A673 (cell line): ENCODE results near the gene CKMT2. TPM values are rescaled to one million over a fixed set of nuclear protein-coding genes. Genes with fewer than 3 reads are reported as not detected.

Experiments
- BruUV-seq: library from RNA; stranded (reverse); fragments of 400-500 nt; replicated peaks from 2 replicates; lab custom pipeline; 2021; lab: Mats Ljungman, UMichigan
- CTCF ChIA-PET: fragments of 300-600 bp; sonication (Branson Sonifier 250); formaldehyde crosslinking; loops from one replicate; lab custom pipeline; 2022; ENCODE audit warnings: antibody characterized with exemption; lab: Charles Lee
- POLR2A ChIA-PET: fragments of 300-600 bp; sonication (Branson Sonifier 250); formaldehyde crosslinking; loops from one replicate; lab custom pipeline; 2022; ENCODE audit warnings: antibody characterized with exemption; ENCODE audit not compliant: low non-redundant PET; lab: Charles Lee
- DNase-seq: peaks from one replicate; pipeline ENCODE4 v3.0.0-alpha.2; 2015; ENCODE audit warnings: low spot score
- H3K27ac ChIP-seq: fragments of 200-600 bp; sonication (generic); 2 replicates; pipeline ENCODE4 v1.5.1; 2016; ENCODE audit warnings: mixed run types, low read depth, mild to moderate bottlenecking, mixed read lengths, antibody characterized with exemption, low read length; ENCODE audit not compliant: poor library complexity, severe bottlenecking
- H3K27me3 ChIP-seq: fragments of 200-600 bp; sonication (generic); replicated peaks from 2 replicates; pipeline ENCODE4 v1.6.1; 2017; ENCODE audit warnings: mixed run types, low read depth, mild to moderate bottlenecking, mixed read lengths, antibody characterized with exemption, low read length; ENCODE audit not compliant: insufficient read depth, poor library complexity
- H3K36me3 ChIP-seq: fragments of 200-600 bp; sonication (generic); 2 replicates; pipeline ENCODE4 v1.6.1; 2016; ENCODE audit warnings: mixed run types, mild to moderate bottlenecking, mixed read lengths, antibody characterized with exemption, low read length; ENCODE audit not compliant: insufficient read depth, poor library complexity, severe bottlenecking
- H3K4me1 ChIP-seq: fragments of 200-600 bp; sonication (generic); 2 replicates; pipeline ENCODE4 v1.6.1; 2017; ENCODE audit warnings: mixed run types, mild to moderate bottlenecking, mixed read lengths, antibody characterized with exemption, low read length; ENCODE audit not compliant: insufficient read depth, poor library complexity, severe bottlenecking
- H3K4me3 ChIP-seq: fragments of 200-600 bp; sonication (generic); 2 replicates; pipeline ENCODE4 v1.5.1; 2016; ENCODE audit warnings: low read depth, mixed run types, mild to moderate bottlenecking, mixed read lengths, low read length; ENCODE audit not compliant: poor library complexity, severe bottlenecking
- H3K9me3 ChIP-seq: fragments of 200-600 bp; sonication (generic); 2 replicates; pipeline ENCODE4 v1.6.1; 2016; ENCODE audit warnings: mixed run types, low read depth, mild to moderate bottlenecking, mixed read lengths, antibody characterized with exemption, low read length; ENCODE audit not compliant: poor library complexity, severe bottlenecking
- EZH2 ChIP-seq: fragments of 200-600 bp; sonication (generic); IDR thresholded peaks from 2 replicates; pipeline ENCODE4 v1.6.1; 2017; ENCODE audit warnings: borderline replicate concordance, low read depth, mild to moderate bottlenecking, mixed read lengths, antibody characterized with exemption, low read length; ENCODE audit not compliant: poor library complexity, severe bottlenecking
- intact Hi-C: fragments of 100-400 bp; cut with micrococcal nuclease; formaldehyde crosslinking; loops from one replicate; pipeline ENCODE4 v1.10.0; 2022; ENCODE audit not compliant: unreplicated experiment
- total RNA-seq: library from RNA; stranded (reverse); gene quantifications from 2 replicates; pipeline ENCODE4 v1.2.3, GENCODE V29; 2021
- TF ChIP-seq, protein P1 (sequence below): fragments of 300-800, 200-600 bp; sonication (generic); conservative IDR thresholded peaks from 2 replicates; pipeline ENCODE4 v1.5.1; 2017; ENCODE audit warnings: low read depth, mild to moderate bottlenecking, antibody characterized with exemption, low read length, moderate library complexity, mixed read lengths

The CKMT2 gene
- total RNA-seq, 1 experiment from 2014 or later, result not detected

DNA sequence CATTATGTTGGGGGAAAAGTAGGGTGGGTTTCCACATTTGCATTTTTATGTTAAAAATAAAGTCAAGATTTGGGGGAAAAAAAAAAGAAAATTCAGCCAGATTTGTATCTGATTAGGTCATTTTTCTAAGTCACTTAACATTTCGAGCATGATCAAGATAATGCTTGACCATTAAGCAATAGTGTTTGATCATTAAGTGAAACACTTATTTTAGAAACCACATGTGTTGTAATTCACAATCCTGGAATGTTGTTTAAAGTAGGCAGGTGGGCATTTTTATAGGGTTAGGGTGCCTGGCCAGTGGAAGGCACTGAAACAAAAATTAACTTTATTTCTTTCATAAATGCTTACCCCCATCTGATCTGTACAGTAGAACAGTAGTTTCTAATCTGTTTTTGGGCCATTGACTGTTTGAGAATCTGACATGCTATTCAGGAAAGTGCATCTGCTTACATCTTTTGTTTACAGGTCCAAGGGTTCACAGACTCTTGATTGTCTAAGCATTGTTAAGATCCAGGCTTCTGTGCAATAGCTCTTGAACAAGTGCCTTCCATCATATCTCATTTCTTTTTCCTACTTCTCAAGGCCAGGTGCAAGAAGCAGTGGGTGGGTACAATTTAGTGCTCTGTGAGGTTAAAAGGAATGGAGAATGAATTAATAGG is 77.4 kb downstream of the CKMT2 start:
- no peaks in the 10 kb centered on the region for H3K36me3 ChIP-seq
- no peak for DNase-seq
- no TSS peak for BruUV-seq
- H3K9me3 ChIP-seq, result no peaks in the 10 kb centered on the region
- ChIA-PET CTCF (no interaction called here), POLR2A (no interaction called here)
- TF ChIP-seq, protein P1, sequence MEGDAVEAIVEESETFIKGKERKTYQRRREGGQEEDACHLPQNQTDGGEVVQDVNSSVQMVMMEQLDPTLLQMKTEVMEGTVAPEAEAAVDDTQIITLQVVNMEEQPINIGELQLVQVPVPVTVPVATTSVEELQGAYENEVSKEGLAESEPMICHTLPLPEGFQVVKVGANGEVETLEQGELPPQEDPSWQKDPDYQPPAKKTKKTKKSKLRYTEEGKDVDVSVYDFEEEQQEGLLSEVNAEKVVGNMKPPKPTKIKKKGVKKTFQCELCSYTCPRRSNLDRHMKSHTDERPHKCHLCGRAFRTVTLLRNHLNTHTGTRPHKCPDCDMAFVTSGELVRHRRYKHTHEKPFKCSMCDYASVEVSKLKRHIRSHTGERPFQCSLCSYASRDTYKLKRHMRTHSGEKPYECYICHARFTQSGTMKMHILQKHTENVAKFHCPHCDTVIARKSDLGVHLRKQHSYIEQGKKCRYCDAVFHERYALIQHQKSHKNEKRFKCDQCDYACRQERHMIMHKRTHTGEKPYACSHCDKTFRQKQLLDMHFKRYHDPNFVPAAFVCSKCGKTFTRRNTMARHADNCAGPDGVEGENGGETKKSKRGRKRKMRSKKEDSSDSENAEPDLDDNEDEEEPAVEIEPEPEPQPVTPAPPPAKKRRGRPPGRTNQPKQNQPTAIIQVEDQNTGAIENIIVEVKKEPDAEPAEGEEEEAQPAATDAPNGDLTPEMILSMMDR, result no peak
- TF ChIP-seq EZH2, result no peak
- H3K4me1 ChIP-seq, result no peaks in the 10 kb centered on the region
- intact Hi-C loops, result no loop called here
- no peak overlapping the region for H3K4me3 ChIP-seq
- H3K27me3 ChIP-seq, result no peaks in the 10 kb centered on the region
- H3K27ac ChIP-seq, result no peak overlapping the region

GRCh38 chr5:81313278-81313677 is 80.2 kb downstream of the CKMT2 start:
- intact Hi-C loops, result no loop called here
- H3K27ac ChIP-seq, result no peak overlapping the region
- no peak overlapping the region for H3K4me3 ChIP-seq
- ChIA-PET POLR2A (no interaction called here), CTCF (no interaction called here)
- BruUV-seq, result no TSS peak
- H3K27me3 ChIP-seq, result no peaks in the 10 kb centered on the region
- TF ChIP-seq, protein P1, result no peak
- no peak for TF ChIP-seq EZH2
- DNase-seq, result no peak
- no peaks in the 10 kb centered on the region for H3K9me3 ChIP-seq
- no peaks in the 10 kb centered on the region for H3K4me1 ChIP-seq
- no peaks in the 10 kb centered on the region for H3K36me3 ChIP-seq

DNA sequence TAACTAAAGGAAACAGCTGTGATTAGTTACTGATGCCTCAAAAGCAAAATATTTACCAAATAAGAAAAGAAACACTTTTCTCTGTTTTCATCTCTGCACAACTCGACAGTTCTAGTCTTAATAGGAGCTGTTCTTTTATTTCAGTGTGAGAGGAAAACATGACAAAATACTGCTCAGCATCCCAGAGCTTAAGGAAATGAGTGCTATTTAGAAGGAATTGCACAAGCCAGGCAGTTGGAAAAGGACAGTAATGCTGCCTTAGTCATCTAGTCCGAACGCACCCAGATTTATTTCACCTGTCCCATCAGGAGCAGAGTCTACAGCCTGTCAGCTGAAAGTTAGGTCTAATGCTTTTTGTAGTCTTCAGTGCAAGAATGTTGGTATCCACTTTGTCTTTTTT is 80.6 kb downstream of the CKMT2 start:
- ChIA-PET POLR2A (no interaction called here), CTCF (no interaction called here)
- DNase-seq, result no peak
- no peaks in the 10 kb centered on the region for H3K27me3 ChIP-seq
- no peak for TF ChIP-seq EZH2
- TF ChIP-seq, protein P1, result no peak
- H3K4me1 ChIP-seq, result no peaks in the 10 kb centered on the region
- no peaks in the 10 kb centered on the region for H3K36me3 ChIP-seq
- intact Hi-C loops, result no loop called here
- no peak overlapping the region for H3K27ac ChIP-seq
- BruUV-seq, result no TSS peak
- H3K9me3 ChIP-seq, result no peaks in the 10 kb centered on the region
- H3K4me3 ChIP-seq, result no peak overlapping the region
